ENCODE results near the gene NPTXR.

Gene NPTXR

GRCh38 chr22:38793317-38793716 lies 50.5 kb downstream of the NPTXR start:
- DNase-seq = no peak

- DNase-seq = no peak
These were observed 51.0 kb downstream of the NPTXR start for GRCh38 chr22:38792833-38793232.

DNA sequence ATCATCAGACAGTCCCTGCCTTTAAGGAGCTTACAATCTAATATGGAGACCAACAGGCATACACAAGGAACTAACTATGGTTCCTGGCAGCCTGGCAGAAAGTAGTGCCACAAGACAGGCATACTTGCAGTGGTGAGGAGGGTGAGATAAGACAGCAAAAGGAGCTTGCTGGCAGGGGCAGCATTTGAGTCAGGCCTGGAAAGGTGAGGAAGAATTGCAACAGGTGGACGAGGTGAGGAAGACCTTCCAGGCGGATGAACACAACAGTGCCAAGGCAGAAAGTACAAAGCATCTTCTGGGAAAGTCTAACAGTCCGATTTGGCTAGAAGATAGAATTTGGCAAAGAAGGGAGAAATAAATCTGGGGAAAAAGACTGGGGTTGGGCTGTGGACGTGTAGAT lies 54.2 kb downstream of the NPTXR start:
- no peak for DNase-seq

- no peak for DNase-seq
These were observed 55.0 kb downstream of the NPTXR start for GRCh38 chr22:38788846-38789245.

DNA sequence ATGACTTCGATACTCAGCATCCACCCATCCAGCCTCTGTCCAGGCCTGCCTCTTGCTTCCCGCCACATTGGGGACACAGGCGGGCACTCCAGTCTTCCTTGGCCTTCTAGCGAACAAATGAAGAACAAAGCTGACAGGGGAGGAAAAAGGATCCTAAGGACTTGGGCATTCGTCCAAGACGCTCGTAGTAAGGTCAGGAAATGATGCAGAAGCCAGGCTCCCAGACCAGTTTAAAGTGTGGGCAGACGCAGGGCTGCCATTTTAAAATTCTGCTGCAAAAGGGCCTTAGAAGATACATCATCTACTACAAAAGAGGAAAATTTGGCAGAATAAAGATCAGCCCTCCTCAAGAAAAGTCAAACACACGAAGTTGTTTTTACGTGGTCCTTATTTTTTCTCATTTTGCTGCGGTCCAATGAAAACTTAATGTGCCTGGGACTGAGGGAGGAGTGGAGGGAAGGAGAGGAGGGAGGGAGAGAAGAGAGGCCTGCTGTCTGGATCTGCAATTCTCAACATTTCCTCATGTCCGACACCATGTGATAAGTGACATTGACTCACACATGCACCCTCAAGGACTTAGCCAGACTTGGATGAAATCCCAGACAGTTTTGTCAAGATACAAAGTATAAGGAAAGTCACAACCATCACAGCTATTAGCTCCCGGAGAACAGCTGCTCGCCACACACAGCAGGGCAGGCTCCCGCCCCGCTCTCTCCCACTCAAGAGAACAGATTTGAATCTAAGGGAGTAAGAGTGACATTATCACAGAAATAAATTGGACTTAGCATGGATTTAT lies 55.6 kb downstream of the NPTXR start:
- DNase-seq = no peak

GRCh38 chr22:38786631-38787030 lies 57.2 kb downstream of the NPTXR start:
- DNase-seq = no peak

- DNase-seq = no peak
These were observed 59.0 kb downstream of the NPTXR start for GRCh38 chr22:38784856-38785255.

DNA sequence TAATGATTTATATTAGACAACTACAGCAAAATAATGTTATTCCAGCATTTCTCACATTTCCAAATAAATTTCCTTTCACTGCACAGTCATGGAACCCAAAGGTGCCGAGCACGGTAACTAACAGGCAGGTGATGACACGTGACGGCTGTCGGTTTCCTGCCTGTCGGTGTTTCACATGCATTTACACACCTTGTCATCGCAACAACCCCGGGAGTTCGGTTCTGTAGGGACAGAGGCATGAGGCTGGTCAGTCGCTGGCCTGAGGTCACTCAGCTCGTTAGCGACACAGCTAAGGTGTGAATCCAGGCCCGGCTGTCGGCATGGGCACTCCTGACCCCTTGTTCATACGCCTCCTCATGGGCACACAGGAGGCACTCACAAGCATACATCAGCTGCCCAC lies 59.8 kb downstream of the NPTXR start:
- no peak for DNase-seq

DNA sequence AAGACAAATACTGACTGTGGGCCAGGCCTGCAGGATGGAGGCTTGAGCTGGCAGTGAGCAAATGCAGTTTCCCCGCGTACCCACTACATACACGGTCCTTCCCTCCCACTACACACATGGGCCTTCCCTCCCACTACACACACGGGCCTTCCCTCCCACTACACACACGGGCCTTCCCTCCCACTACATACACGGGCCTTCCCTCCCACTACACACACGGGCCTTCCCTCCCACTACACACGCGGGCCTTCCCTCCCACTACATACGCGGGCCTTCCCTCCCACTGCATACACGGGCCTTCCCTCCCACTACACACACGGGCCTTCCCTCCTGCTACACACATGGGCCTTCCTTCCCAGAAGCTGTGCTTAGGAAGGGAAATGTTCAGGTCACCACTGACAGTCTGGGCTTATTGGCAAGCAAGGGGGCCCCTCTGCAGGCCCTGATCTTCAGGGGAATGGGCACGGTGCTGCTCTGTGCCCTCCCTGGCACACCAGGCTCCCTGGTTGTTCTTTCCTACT lies 60.7 kb downstream of the NPTXR start:
- DNase-seq = no peak

- no peak for DNase-seq
These were observed 61.3 kb downstream of the NPTXR start for GRCh38 chr22:38782402-38783094.

DNA sequence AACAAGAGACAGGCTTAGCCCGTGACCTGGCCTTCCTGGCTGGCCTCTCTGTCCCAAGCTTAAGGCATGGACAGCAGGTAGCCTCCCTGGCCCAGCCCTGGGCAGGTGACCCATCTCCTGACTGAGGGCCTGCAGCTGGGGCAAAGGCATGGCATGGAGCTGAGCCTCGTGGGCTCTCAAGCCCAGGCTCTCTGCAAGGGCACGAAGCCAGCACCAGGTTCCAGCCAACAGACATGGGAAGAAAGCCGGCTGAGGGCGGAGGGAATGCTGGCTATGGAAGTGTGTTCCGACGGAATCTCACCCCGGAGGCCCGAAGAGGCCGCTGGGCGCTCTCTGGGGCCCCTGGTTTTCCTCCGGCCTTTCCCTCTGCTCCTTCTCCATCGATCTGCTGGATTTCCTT lies 62.8 kb downstream of the NPTXR start:
- no peak for DNase-seq

GRCh38 chr22:38777087-38777671 lies 66.6 kb downstream of the NPTXR start:
- DNase-seq = no peak

GRCh38 chr22:38776086-38776485 lies 67.7 kb downstream of the NPTXR start:
- no peak for DNase-seq

- DNase-seq = no peak
These were observed 68.2 kb downstream of the NPTXR start for GRCh38 chr22:38775656-38776055.

DNA sequence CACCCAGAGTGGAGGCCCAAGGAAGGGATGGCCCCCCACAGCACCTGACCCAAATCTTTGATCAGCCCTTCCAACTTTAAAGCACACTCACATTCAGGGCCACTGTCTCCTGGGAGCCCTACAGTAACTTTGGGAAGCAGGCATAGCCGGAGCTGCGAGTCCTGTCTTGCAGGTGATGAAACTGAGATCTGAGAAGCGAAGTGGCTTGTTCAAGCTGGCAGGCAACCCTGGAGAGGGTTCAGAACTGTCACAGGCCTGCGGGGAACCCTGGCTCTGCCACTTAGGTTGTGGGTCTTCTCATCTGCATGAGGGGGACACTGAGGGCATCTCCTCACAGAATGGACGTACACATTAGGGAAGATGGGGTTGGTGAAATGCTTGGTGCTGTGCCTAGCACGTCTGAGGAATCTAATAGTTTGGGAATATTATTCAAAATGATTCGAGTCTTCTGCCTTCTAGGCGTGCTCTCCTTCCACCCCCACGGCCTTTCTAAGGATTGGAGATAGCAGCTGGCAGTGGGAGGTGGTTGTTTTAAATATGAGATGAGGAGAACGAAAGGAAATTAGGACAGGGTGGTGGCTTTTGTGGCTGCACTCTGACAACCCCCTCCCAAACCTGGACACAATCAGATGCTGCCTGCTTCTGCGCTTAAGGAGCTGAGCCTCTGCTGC lies 69.2 kb downstream of the NPTXR start:
- no peak for DNase-seq

DNA sequence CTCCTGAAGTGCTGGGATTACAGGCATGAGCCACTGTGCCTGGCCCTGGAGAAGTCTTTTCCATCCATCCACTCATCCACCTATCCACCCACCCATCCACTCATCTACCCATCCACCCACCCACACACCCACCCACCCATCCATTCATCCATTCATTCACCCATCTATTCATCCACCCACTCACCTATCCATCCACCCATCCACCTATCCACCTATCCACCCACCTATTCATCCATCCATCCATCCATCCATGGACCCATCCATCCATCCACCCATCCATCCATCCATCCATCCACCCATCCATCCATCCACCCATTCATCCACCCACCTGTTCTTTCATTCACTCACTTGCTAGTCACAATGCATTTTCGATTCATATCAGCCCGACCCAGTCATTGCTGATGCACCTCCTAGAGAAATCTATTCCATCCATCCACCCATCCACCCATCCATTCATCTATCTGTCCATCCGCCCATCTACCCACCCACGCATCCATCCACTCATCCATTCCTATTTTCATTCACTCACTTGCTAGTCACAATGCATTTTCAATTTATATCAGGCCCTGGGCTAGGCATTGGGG lies 70.4 kb downstream of the NPTXR start:
- no peak for DNase-seq

GRCh38 chr22:38772623-38772873 lies 71.3 kb downstream of the NPTXR start:
- no peak for DNase-seq

DNA sequence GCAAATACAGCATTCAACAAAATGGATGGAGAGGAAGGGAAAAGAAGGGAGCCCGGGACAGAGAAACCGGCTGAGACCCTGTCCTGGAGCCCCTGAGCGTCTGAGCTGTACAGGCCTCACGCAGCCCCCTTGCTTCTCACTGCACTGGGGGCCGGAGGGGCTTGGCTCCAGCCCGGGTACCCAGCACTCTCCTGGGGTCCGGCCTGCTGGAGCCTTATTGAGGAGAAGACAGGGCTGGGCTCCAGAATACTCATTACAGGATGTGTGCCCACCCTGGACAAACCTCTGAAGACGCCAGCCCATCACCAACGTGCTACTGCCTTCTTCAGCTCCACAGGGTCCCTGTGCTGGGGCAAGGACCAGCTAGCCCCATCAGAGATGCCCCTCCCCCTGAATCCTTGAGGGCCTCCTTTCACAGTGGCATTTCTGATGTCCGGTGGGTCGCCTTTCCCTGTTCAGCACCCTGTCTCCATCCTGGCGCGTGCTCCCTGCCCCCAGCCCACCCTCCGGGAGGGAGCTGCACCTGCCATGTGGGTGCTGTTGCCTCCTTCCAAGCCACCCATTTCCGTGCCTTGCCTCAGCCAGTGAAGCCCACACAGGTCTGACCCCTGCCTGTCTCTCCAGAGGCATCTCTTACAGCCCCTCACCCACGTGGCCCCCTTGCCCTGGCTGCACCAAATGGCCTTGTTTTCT lies 73.4 kb downstream of the NPTXR start:
- DNase-seq = no peak

Data from NCI-H1930 (cell line).